Measurements from ENCODE around the gene CDH16. TPM values are rescaled to one million over a fixed set of nuclear protein-coding genes. Genes with fewer than 3 reads are reported as not detected.

CDH16 gene
- total RNA-seq, 5 donors from 2014 or later (not counting 1 experiment from before 2014, with no cell fraction given), result not detected

- peaks cover 4% of the 10 kb centered on the region for H3K36me3 Mint-ChIP-seq
- peaks cover 6 to 23% (median 23%) of the 10 kb centered on the region in 3 donors for H3K4me1 Mint-ChIP-seq
- no peak for DNase-seq
- Histone ChIP-seq H3K27ac (ENCODE audit: low read length) (no peak overlapping the region), H3K4me3 (ENCODE audit: control insufficient read depth in 1 of 2, extremely low read depth in 1 of 2, low read length in 1 of 2) (no peak overlapping the region), H3K9me3 (no peaks in the 10 kb centered on the region), H3K27me3 (replicated peaks in 1 of 2; ENCODE audit: control insufficient read depth in 2 of 2, extremely low read depth in 1 of 2, insufficient read depth in 2 of 2, low read length in 1 of 2) (peaks cover 0 to 2% of the 10 kb centered on the region in 2 experiments), H3K4me1 (ENCODE audit: control insufficient read depth in 1 of 2, extremely low read depth in 1 of 2, insufficient read depth in 2 of 2, low read length in 2 of 2) (peaks cover 0 to 10% of the 10 kb centered on the region in 2 experiments), H3K36me3 (ENCODE audit: control insufficient read depth in 2 of 2, extremely low read depth in 1 of 2, insufficient read depth in 1 of 2, low read length in 1 of 2) (peaks cover 7 to 11% of the 10 kb centered on the region in 2 donors)
- POLR2A ChIA-PET, result interaction anchor here in 1 of 2 donors (0.7 kb wide), 1 partner anchor 77 kb away, joined by 6 read pairs; no protein-coding TSS in a partner anchor
- H3K4me3 Mint-ChIP-seq, result no peak overlapping the region
- no peak for ATAC-seq (replicated peaks in 1 of 4)
- CTCF ChIA-PET, result interaction anchor here (0.6 to 1.1 kb wide), 4 partner anchors 9 to 554 kb away, joined by 3 to 10 read pairs (median 4); no protein-coding TSS in a partner anchor
- WGBS (ENCODE audit: insufficient coverage), result no CpG with 5 or more reads among the region's 4 CpGs
- no peaks in the 10 kb centered on the region for H3K9me3 Mint-ChIP-seq
- no peak overlapping the region for H3K27ac Mint-ChIP-seq
- H3K27me3 Mint-ChIP-seq, result no peaks in the 10 kb centered on the region
Measured at GRCh38 chr16:66891360-66891759, 27.3 kb downstream of the CDH16 start.

GRCh38 chr16:66890799-66891198 lies 27.9 kb downstream of the CDH16 start:
- Histone ChIP-seq H3K4me1 (ENCODE audit: control insufficient read depth in 1 of 2, extremely low read depth in 1 of 2, insufficient read depth in 2 of 2, low read length in 2 of 2) (peaks cover 0 to 10% of the 10 kb centered on the region in 2 experiments), H3K27me3 (replicated peaks in 1 of 2; ENCODE audit: control insufficient read depth in 2 of 2, extremely low read depth in 1 of 2, insufficient read depth in 2 of 2, low read length in 1 of 2) (peaks cover 0 to 2% of the 10 kb centered on the region in 2 experiments), H3K27ac (ENCODE audit: low read length) (no peak overlapping the region), H3K36me3 (ENCODE audit: control insufficient read depth in 2 of 2, extremely low read depth in 1 of 2, insufficient read depth in 1 of 2, low read length in 1 of 2) (peaks cover 7 to 14% of the 10 kb centered on the region in 2 donors), H3K9me3 (no peaks in the 10 kb centered on the region), H3K4me3 (ENCODE audit: control insufficient read depth in 1 of 2, extremely low read depth in 1 of 2, low read length in 1 of 2) (no peak overlapping the region)
- H3K36me3 Mint-ChIP-seq, result peaks cover 5% of the 10 kb centered on the region
- POLR2A ChIA-PET, result no interaction called here
- CTCF ChIA-PET, result interaction anchor here (0.6 to 1.0 kb wide), 4 partner anchors 9 to 165 kb away, joined by 3 to 5 read pairs (median 4); no protein-coding TSS in a partner anchor
- H3K4me3 Mint-ChIP-seq, result no peak overlapping the region
- no peak overlapping the region for H3K27ac Mint-ChIP-seq
- DNase-seq, result no peak
- H3K9me3 Mint-ChIP-seq, result no peaks in the 10 kb centered on the region
- H3K27me3 Mint-ChIP-seq, result no peaks in the 10 kb centered on the region
- ATAC-seq (replicated peaks in 1 of 4), result no peak
- H3K4me1 Mint-ChIP-seq, result peaks cover 7 to 24% (median 23%) of the 10 kb centered on the region in 3 donors
- no CpG with 5 or more reads among the region's 2 CpGs for WGBS (ENCODE audit: insufficient coverage)

- Histone ChIP-seq H3K36me3 (ENCODE audit: control insufficient read depth in 2 of 2, extremely low read depth in 1 of 2, insufficient read depth in 1 of 2, low read length in 1 of 2) (peaks cover 18 to 25% of the 10 kb centered on the region in 2 donors), H3K27me3 (replicated peaks in 1 of 2; ENCODE audit: control insufficient read depth in 2 of 2, extremely low read depth in 1 of 2, insufficient read depth in 2 of 2, low read length in 1 of 2) (no peaks in the 10 kb centered on the region), H3K27ac (ENCODE audit: low read length) (no peak overlapping the region), H3K9me3 (no peaks in the 10 kb centered on the region), H3K4me3 (ENCODE audit: control insufficient read depth in 1 of 2, extremely low read depth in 1 of 2, low read length in 1 of 2) (no peak overlapping the region), H3K4me1 (ENCODE audit: control insufficient read depth in 1 of 2, extremely low read depth in 1 of 2, insufficient read depth in 2 of 2, low read length in 2 of 2) (peaks cover 0 to 10% of the 10 kb centered on the region in 2 experiments)
- ChIA-PET POLR2A (no interaction called here), CTCF (interaction anchor here (0.6 to 0.7 kb wide), 2 partner anchors 99 to 285 kb away, joined by 3 read pairs; partner anchors contain the start of gene CMTM3 (in 1 of the 2))
- no peak overlapping the region for H3K4me3 Mint-ChIP-seq
- H3K4me1 Mint-ChIP-seq, result peaks cover 14 to 29% (median 26%) of the 10 kb centered on the region in 3 donors
- no peak overlapping the region for H3K27ac Mint-ChIP-seq
- no peaks in the 10 kb centered on the region for H3K27me3 Mint-ChIP-seq
- no peaks in the 10 kb centered on the region for H3K9me3 Mint-ChIP-seq
- no peak for ATAC-seq (replicated peaks in 1 of 4)
- peaks cover 16% of the 10 kb centered on the region for H3K36me3 Mint-ChIP-seq
- no peak for DNase-seq
- 50% methylated on average over 1 of the region's 4 CpGs for WGBS (ENCODE audit: insufficient coverage)
Measured at GRCh38 chr16:66889622-66890021, 29.1 kb downstream of the CDH16 start.

GRCh38 chr16:66888647-66889615 lies 29.8 kb downstream of the CDH16 start:
- ChIA-PET CTCF (no interaction called here), POLR2A (interaction anchor here in 1 of 2 donors (0.6 kb wide), 1 partner anchor 10 kb away, joined by 3 read pairs; no protein-coding TSS in a partner anchor)
- H3K27me3 ChIP-seq (replicated peaks in 1 of 2; ENCODE audit: control insufficient read depth in 2 of 2, extremely low read depth in 1 of 2, insufficient read depth in 2 of 2, low read length in 1 of 2), result no peaks in the 10 kb centered on the region
- H3K27ac ChIP-seq (ENCODE audit: low read length), result no peak overlapping the region
- 91% methylated on average over 3 of the region's 6 CpGs for WGBS (ENCODE audit: insufficient coverage)
- Mint-ChIP-seq H3K4me3 (no peak overlapping the region), H3K27ac (no peak overlapping the region), H3K27me3 (no peaks in the 10 kb centered on the region), H3K36me3 (peaks cover 20% of the 10 kb centered on the region), H3K4me1 (peaks cover 14 to 29% (median 23%) of the 10 kb centered on the region in 3 donors), H3K9me3 (no peaks in the 10 kb centered on the region)
- no peaks in the 10 kb centered on the region for H3K9me3 ChIP-seq
- peaks cover 23 to 28% of the 10 kb centered on the region in 2 donors for H3K36me3 ChIP-seq (ENCODE audit: control insufficient read depth in 2 of 2, extremely low read depth in 1 of 2, insufficient read depth in 1 of 2, low read length in 1 of 2)
- DNase-seq (no peak), ATAC-seq (replicated peaks in 1 of 4) (no peak)
- H3K4me3 ChIP-seq (ENCODE audit: control insufficient read depth in 1 of 2, extremely low read depth in 1 of 2, low read length in 1 of 2), result no peak overlapping the region
- peaks cover 0 to 10% of the 10 kb centered on the region in 2 experiments for H3K4me1 ChIP-seq (ENCODE audit: control insufficient read depth in 1 of 2, extremely low read depth in 1 of 2, insufficient read depth in 2 of 2, low read length in 2 of 2)

GRCh38 chr16:66886914-66887313 lies 31.8 kb downstream of the CDH16 start:
- H3K27ac Mint-ChIP-seq, result no peak overlapping the region
- POLR2A ChIA-PET, result no interaction called here
- Histone ChIP-seq H3K36me3 (ENCODE audit: control insufficient read depth in 2 of 2, extremely low read depth in 1 of 2, insufficient read depth in 1 of 2, low read length in 1 of 2) (peaks cover 23 to 28% of the 10 kb centered on the region in 2 donors), H3K27ac (ENCODE audit: low read length) (no peak overlapping the region), H3K4me1 (ENCODE audit: control insufficient read depth in 1 of 2, extremely low read depth in 1 of 2, insufficient read depth in 2 of 2, low read length in 2 of 2) (peaks cover 0 to 3% of the 10 kb centered on the region in 2 experiments), H3K9me3 (no peaks in the 10 kb centered on the region), H3K4me3 (ENCODE audit: control insufficient read depth in 1 of 2, extremely low read depth in 1 of 2, low read length in 1 of 2) (no peak overlapping the region), H3K27me3 (replicated peaks in 1 of 2; ENCODE audit: control insufficient read depth in 2 of 2, extremely low read depth in 1 of 2, insufficient read depth in 2 of 2, low read length in 1 of 2) (no peaks in the 10 kb centered on the region)
- no peaks in the 10 kb centered on the region for H3K9me3 Mint-ChIP-seq
- H3K4me3 Mint-ChIP-seq, result no peak overlapping the region
- DNase-seq (no peak), ATAC-seq (replicated peaks in 1 of 4) (no peak)
- H3K36me3 Mint-ChIP-seq, result peaks cover 20% of the 10 kb centered on the region
- WGBS (ENCODE audit: insufficient coverage), result no CpG with 5 or more reads among the region's 3 CpGs
- CTCF ChIA-PET, result no interaction called here
- H3K4me1 Mint-ChIP-seq, result peaks cover 16 to 27% (median 17%) of the 10 kb centered on the region in 3 donors
- no peaks in the 10 kb centered on the region for H3K27me3 Mint-ChIP-seq

- ChIA-PET CTCF (no interaction called here), POLR2A (no interaction called here)
- no CpG with 5 or more reads among the region's 2 CpGs for WGBS (ENCODE audit: insufficient coverage)
- H3K27ac Mint-ChIP-seq, result no peak overlapping the region
- Histone ChIP-seq H3K4me1 (ENCODE audit: control insufficient read depth in 1 of 2, extremely low read depth in 1 of 2, insufficient read depth in 2 of 2, low read length in 2 of 2) (peaks cover 0 to 8% of the 10 kb centered on the region in 2 experiments), H3K27ac (ENCODE audit: low read length) (no peak overlapping the region), H3K4me3 (ENCODE audit: control insufficient read depth in 1 of 2, extremely low read depth in 1 of 2, low read length in 1 of 2) (no peak overlapping the region), H3K9me3 (no peaks in the 10 kb centered on the region), H3K36me3 (ENCODE audit: control insufficient read depth in 2 of 2, extremely low read depth in 1 of 2, insufficient read depth in 1 of 2, low read length in 1 of 2) (peaks cover 23 to 28% of the 10 kb centered on the region in 2 donors), H3K27me3 (replicated peaks in 1 of 2; ENCODE audit: control insufficient read depth in 2 of 2, extremely low read depth in 1 of 2, insufficient read depth in 2 of 2, low read length in 1 of 2) (no peaks in the 10 kb centered on the region)
- H3K4me1 Mint-ChIP-seq, result peaks cover 22 to 33% (median 22%) of the 10 kb centered on the region in 3 donors
- no peaks in the 10 kb centered on the region for H3K27me3 Mint-ChIP-seq
- ATAC-seq (replicated peaks in 1 of 4) (no peak), DNase-seq (no peak)
- H3K4me3 Mint-ChIP-seq, result no peak overlapping the region
- H3K9me3 Mint-ChIP-seq, result no peaks in the 10 kb centered on the region
- peaks cover 20% of the 10 kb centered on the region for H3K36me3 Mint-ChIP-seq
Measured at GRCh38 chr16:66886321-66886720, 32.4 kb downstream of the CDH16 start.

Measured in T-cell (primary cell).